ENCODE data around the gene IFFO2. TPM values are rescaled to one million over a fixed set of nuclear protein-coding genes. Genes with fewer than 3 reads are reported as not detected.

The IFFO2 gene
- total and polyA plus RNA-seq, 4 donors: 6.6 to 19.7 (median 13.5) TPM

DNA sequence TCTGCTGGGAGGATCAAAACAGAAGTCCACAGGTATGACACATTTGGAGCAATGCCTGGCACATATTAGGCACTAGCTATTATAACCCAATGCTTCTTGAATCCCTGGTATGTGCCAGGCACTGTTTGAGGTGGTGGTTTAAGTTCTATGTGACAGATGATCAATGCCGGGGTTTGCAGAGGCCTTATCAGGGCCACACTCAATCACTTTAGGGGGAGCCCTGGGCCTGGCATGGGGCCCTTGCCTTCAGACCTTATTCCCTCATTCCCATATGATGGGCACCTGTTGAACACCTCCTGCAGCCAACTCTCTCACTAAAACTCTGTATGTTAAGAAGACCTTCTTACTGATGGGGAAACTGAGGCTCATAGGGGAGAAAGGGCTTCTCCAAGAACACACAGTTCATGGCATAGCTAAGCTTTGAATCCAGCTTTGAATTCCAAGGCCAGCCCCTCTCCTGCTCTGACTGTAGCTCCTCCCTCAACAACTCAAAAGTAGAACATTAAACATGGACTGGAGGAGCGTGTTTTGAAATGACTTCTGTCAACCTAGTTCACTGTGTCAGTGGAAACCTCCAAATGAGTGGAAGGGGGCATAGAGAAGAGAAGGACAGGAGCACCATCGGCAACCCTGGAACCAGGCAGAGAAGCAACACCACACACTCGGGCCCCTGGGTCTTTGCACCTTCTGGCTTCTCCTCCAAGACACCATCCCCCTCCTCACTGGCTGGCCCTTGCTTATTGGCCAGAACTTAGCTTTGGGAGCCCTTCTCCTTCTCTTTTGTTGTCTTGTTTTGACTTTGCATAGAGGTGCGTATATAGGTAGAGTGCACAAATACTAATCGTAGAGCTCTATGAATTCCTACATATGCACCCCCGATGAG, 6.6 kb upstream of the IFFO2 start:
- peaks cover 11% of the 10 kb centered on the region for H3K4me1 ChIP-seq (ENCODE audit: control insufficient read depth, insufficient read depth, low read length)
- 50% methylated on average over 2 of the region's 7 CpGs for WGBS (ENCODE audit: insufficient coverage)
- no peak overlapping the region for H3K27ac ChIP-seq (ENCODE audit: low read depth, low read length)
- no peaks in the 10 kb centered on the region for H3K27me3 ChIP-seq (ENCODE audit: control insufficient read depth, insufficient read depth, low read length)
- DNase-seq (ENCODE audit: low read depth in 4 of 6, low spot score in 6 of 6): no peak
- H3K36me3 ChIP-seq (ENCODE audit: control insufficient read depth, insufficient read depth, low read length): no peaks in the 10 kb centered on the region
- no peak overlapping the region for H3K4me3 ChIP-seq (ENCODE audit: low read depth, low read length)
- H3K9me3 ChIP-seq (ENCODE audit: control insufficient read depth, insufficient read depth, low read length): no peaks in the 10 kb centered on the region

DNA sequence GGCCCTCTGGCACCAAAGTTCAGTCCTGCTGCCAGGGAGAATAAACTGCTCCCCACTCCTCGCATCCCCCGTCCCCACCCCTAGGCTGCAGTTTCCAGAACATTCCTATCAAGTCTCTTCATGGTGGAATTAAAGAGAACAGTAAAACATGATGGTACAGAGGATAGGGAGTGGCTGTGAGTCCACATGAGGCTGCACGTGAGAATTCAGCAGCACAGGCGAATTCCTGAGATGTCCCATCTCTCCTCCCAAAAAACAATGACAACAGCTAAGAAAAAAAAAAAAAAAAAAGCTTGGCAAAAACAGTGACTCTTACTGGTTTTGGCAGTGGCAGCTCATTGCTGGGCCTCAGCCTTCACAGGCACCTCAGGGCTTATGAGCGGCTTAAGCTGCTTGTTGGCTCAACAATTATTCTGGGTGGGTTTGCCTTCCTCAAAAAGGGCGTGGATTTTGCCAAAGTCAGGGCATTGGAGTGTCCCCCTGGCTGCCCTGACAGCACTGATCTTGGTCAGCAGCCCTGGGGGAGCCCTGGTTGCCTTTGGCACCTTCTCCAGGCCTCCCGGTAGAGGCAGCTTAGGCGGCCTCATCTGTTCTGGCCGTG, 5.7 kb upstream of the IFFO2 start:
- Histone ChIP-seq H3K4me3 (ENCODE audit: low read depth, low read length) (no peak overlapping the region), H3K27me3 (ENCODE audit: control insufficient read depth, insufficient read depth, low read length) (no peaks in the 10 kb centered on the region), H3K9me3 (ENCODE audit: control insufficient read depth, insufficient read depth, low read length) (no peaks in the 10 kb centered on the region), H3K27ac (ENCODE audit: low read depth, low read length) (peak overlapping the region; percentile 18), H3K4me1 (ENCODE audit: control insufficient read depth, insufficient read depth, low read length) (peaks cover 16% of the 10 kb centered on the region), H3K36me3 (ENCODE audit: control insufficient read depth, insufficient read depth, low read length) (no peaks in the 10 kb centered on the region)
- peak in 1 of 6 donors; percentile 35 for DNase-seq (ENCODE audit: low read depth in 4 of 6, low spot score in 6 of 6)
- 71% methylated on average over 4 of the region's 9 CpGs for WGBS (ENCODE audit: insufficient coverage)

DNA sequence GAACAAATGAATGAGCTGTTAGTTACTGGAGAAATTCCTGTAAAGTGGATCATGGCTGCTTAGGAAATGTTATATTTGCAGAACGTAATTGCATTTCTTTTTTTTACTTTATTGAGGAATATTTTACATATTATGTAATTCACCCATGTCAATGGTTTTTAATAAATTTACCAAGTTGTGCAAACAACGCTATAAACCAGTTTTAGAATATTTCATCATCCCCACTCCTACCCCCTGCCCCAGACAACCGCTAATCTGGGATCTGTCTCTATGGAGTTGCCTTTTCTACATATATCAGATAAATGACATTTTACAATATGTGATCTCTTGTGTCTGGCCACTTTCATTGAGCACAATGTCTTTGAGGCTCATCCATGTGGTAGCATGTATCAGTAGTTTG, 4.3 kb upstream of the IFFO2 start:
- Histone ChIP-seq H3K4me1 (ENCODE audit: control insufficient read depth, insufficient read depth, low read length) (peaks cover 21% of the 10 kb centered on the region), H3K36me3 (ENCODE audit: control insufficient read depth, insufficient read depth, low read length) (no peaks in the 10 kb centered on the region), H3K4me3 (ENCODE audit: low read depth, low read length) (no peak overlapping the region), H3K27ac (ENCODE audit: low read depth, low read length) (no peak overlapping the region), H3K9me3 (ENCODE audit: control insufficient read depth, insufficient read depth, low read length) (no peaks in the 10 kb centered on the region), H3K27me3 (ENCODE audit: control insufficient read depth, insufficient read depth, low read length) (no peaks in the 10 kb centered on the region)
- no CpG with 5 or more reads among the region's 3 CpGs for WGBS (ENCODE audit: insufficient coverage)
- no peak for DNase-seq (ENCODE audit: low read depth in 4 of 6, low spot score in 6 of 6)

DNA sequence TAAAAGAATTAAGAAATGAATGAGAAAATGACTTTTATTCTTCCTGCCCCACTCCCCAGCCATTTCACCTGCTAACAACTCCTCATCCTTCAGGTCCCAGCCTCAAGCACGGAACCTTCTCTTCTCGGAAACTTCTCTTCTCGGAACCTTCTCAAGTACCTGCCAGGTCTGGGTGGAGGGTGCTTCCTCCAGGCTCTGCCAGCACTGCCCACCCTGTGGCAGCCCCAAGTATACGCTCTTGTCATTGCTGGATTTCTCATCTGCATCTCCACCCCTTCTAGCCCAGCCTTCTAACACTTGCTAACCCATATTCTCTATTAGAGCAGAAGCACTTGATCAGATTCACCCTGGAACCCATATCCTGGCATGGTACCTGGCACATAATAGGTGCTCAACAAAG, 3.9 kb upstream of the IFFO2 start:
- peaks cover 22% of the 10 kb centered on the region for H3K4me1 ChIP-seq (ENCODE audit: control insufficient read depth, insufficient read depth, low read length)

DNA sequence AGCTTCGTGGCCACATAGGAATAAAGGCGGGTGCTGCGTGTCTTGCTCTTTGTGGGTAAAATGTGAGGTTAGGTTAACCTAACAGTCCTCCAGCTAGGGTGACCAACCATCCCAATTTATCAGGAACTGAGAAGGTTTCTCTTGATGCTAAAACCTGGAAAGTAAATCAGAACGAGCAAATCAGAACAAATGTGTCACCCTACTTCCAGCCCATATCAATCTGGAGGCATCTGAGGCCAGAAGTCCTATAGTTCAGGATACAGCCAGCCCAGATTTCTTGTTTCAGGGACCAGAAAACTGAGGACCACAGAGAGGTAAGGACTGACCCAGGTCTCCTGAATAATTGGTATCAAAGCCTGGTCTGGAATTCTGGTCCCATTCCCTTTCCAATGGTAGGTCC, 3.1 kb upstream of the IFFO2 start:
- 92% methylated on average over 2 of the region's 4 CpGs for WGBS (ENCODE audit: insufficient coverage)
- H3K27me3 ChIP-seq (ENCODE audit: control insufficient read depth, insufficient read depth, low read length): no peaks in the 10 kb centered on the region

More for the DNA sequence above, 3.9 kb upstream of the IFFO2 start:
- H3K27ac ChIP-seq (ENCODE audit: low read depth, low read length): no peak overlapping the region
- no peak overlapping the region for H3K4me3 ChIP-seq (ENCODE audit: low read depth, low read length)
- no peaks in the 10 kb centered on the region for H3K36me3 ChIP-seq (ENCODE audit: control insufficient read depth, insufficient read depth, low read length)
- H3K9me3 ChIP-seq (ENCODE audit: control insufficient read depth, insufficient read depth, low read length): no peaks in the 10 kb centered on the region
- no peak for DNase-seq (ENCODE audit: low read depth in 4 of 6, low spot score in 6 of 6)
- 100% methylated on average over 4 of the region's 4 CpGs for WGBS (ENCODE audit: insufficient coverage)
- H3K27me3 ChIP-seq (ENCODE audit: control insufficient read depth, insufficient read depth, low read length): no peaks in the 10 kb centered on the region

DNA sequence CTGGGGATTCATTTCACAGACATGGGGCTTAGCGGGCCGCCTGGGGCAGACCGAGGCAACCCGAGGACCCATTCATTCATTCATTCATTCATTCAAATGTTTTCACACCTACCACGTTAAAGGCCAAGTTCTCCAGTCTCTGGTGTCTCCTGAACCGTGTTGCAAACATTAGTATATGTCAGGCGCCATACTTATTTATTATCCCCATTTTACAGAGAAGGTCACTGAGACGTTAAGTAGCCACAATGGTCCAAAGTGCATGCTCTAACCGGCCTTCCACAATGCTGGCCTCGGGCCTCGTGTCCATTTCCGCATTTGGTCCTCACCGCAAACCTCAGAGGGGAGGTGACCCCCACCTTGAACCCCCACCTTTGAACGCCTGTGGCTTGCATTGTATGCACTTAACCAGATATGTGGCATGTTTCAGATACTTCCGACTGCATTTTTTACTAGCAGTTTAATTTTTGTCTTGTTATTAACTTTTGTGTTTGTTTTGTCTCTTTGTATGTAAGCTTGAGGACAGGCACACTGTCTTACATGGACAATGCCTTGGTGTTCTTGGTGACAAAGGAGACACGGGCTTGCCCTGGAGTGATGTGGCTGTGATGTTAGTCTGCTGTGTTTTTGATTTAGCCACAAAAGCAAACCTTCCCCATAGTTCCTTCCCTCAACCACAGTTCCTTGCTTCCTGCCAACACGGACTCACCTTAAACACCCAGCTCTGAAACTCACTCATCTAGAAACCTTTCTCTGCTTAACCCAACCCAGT, 1.2 kb upstream of the IFFO2 start:
- Histone ChIP-seq H3K36me3 (ENCODE audit: control insufficient read depth, insufficient read depth, low read length) (peaks cover 5% of the 10 kb centered on the region), H3K27me3 (ENCODE audit: control insufficient read depth, insufficient read depth, low read length) (no peaks in the 10 kb centered on the region), H3K4me1 (ENCODE audit: control insufficient read depth, insufficient read depth, low read length) (peaks cover 46% of the 10 kb centered on the region), H3K27ac (ENCODE audit: low read depth, low read length) (no peak overlapping the region), H3K4me3 (ENCODE audit: low read depth, low read length) (peak overlapping the region; percentile 84), H3K9me3 (ENCODE audit: control insufficient read depth, insufficient read depth, low read length) (no peaks in the 10 kb centered on the region)
- 52% methylated on average over 14 of the region's 17 CpGs for WGBS (ENCODE audit: insufficient coverage)
- no peak for DNase-seq (ENCODE audit: low read depth in 4 of 6, low spot score in 6 of 6)

More for the DNA sequence above, 3.1 kb upstream of the IFFO2 start:
- H3K27ac ChIP-seq (ENCODE audit: low read depth, low read length): no peak overlapping the region
- H3K36me3 ChIP-seq (ENCODE audit: control insufficient read depth, insufficient read depth, low read length): no peaks in the 10 kb centered on the region
- peaks cover 29% of the 10 kb centered on the region for H3K4me1 ChIP-seq (ENCODE audit: control insufficient read depth, insufficient read depth, low read length)
- H3K4me3 ChIP-seq (ENCODE audit: low read depth, low read length): no peak overlapping the region
- H3K9me3 ChIP-seq (ENCODE audit: control insufficient read depth, insufficient read depth, low read length): no peaks in the 10 kb centered on the region
- no peak for DNase-seq (ENCODE audit: low read depth in 4 of 6, low spot score in 6 of 6)

DNA sequence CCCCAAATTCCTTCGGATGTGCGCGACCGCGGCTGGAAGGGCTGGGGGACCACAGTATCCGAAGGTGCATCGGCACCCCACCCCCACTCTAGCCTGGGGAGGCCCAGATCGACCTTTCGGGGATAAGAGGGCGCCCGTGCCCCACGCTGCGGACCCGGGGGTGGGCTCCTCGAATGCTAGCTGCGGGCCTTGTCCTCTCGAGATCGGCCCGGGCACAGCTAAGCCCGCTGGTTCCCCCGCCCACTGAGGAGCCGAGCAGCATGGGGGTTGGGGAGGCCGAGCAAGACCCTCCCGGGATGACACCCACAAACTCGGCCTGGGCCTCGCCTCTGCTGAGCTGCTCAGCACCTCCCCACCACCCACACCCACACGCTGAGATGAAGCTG, 653 bp upstream of the IFFO2 start:
- H3K27me3 ChIP-seq (ENCODE audit: control insufficient read depth, insufficient read depth, low read length): no peaks in the 10 kb centered on the region
- peaks cover 5% of the 10 kb centered on the region for H3K36me3 ChIP-seq (ENCODE audit: control insufficient read depth, insufficient read depth, low read length)
- peak overlapping the region; percentile 84 for H3K4me3 ChIP-seq (ENCODE audit: low read depth, low read length)
- 2% methylated on average over 27 of the region's 27 CpGs for WGBS (ENCODE audit: insufficient coverage)
- DNase-seq (ENCODE audit: low read depth in 4 of 6, low spot score in 6 of 6): no peak
- H3K9me3 ChIP-seq (ENCODE audit: control insufficient read depth, insufficient read depth, low read length): no peaks in the 10 kb centered on the region
- H3K27ac ChIP-seq (ENCODE audit: low read depth, low read length): peak overlapping the region; percentile 77
- peaks cover 44% of the 10 kb centered on the region for H3K4me1 ChIP-seq (ENCODE audit: control insufficient read depth, insufficient read depth, low read length)

DNA sequence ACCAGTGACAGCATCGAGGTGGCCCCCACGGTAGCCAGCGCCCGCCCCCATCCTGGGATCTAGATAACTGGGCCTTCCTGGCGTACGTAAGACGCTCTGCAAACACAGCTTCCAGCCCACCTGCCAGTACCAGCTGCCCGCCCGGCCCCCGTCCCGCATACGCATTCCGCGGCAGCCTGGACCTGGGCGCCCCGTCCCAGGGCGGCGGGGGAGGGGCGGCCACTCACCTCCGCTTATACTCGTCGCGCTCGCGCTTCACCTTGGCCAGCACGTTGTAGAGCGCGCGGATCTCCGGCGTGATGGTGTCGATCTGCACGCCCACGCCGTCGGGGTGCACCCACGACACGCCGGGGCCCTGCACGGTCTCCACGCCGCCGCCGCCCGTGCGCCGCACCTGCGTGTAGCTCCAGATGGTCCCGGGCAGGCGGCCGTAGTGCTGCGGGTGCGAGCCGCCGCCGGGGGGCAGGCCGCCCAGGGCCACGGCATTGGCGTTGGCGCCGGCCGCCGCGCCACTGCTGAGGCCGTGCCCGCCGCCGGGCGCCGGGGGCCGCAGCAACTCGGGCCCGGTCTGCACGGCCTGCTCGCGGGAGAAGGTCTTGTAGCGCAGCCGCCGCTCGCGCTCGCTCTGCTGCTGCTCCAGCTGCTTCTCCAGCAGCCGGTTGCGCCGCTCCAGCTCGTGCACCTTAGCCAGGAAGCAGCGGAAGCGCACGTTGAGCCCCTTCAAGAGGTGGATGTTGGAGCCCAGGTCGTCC, 859 bp downstream of the IFFO2 start:
- H3K4me1 ChIP-seq (ENCODE audit: control insufficient read depth, insufficient read depth, low read length): peaks cover 54% of the 10 kb centered on the region
- no peaks in the 10 kb centered on the region for H3K27me3 ChIP-seq (ENCODE audit: control insufficient read depth, insufficient read depth, low read length)
- H3K4me3 ChIP-seq (ENCODE audit: low read depth, low read length): peak overlapping the region; percentile 55
- WGBS (ENCODE audit: insufficient coverage): under 1% methylated on average over 90 of the region's 90 CpGs
- DNase-seq (ENCODE audit: low read depth in 4 of 6, low spot score in 6 of 6): peak in 2 of 6 donors; percentile 60 to 62
- H3K36me3 ChIP-seq (ENCODE audit: control insufficient read depth, insufficient read depth, low read length): peaks cover 5% of the 10 kb centered on the region
- no peak overlapping the region for H3K27ac ChIP-seq (ENCODE audit: low read depth, low read length)
- no peaks in the 10 kb centered on the region for H3K9me3 ChIP-seq (ENCODE audit: control insufficient read depth, insufficient read depth, low read length)

DNA sequence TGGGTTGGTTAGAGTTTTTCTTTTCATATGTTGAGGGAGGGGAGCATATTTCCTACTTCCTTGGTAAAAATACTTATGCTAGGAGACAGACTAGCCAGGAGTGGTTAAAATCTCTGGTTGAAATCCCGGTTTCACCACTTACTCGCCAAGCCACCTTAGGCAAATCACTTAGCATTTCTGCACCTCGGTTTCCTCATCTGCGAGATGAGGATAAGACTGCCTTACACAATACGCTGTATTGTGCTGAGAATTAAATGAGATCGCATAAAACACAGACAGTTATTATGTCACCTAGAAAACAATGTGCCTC, 1.4 kb downstream of the IFFO2 start:
- peaks cover 59% of the 10 kb centered on the region for H3K4me1 ChIP-seq (ENCODE audit: control insufficient read depth, insufficient read depth, low read length)
- no peak for DNase-seq (ENCODE audit: low read depth in 4 of 6, low spot score in 6 of 6)
- peak overlapping the region; percentile 54 for H3K4me3 ChIP-seq (ENCODE audit: low read depth, low read length)
- peaks cover 5% of the 10 kb centered on the region for H3K36me3 ChIP-seq (ENCODE audit: control insufficient read depth, insufficient read depth, low read length)
- H3K27me3 ChIP-seq (ENCODE audit: control insufficient read depth, insufficient read depth, low read length): no peaks in the 10 kb centered on the region
- 43% methylated on average over 1 of the region's 6 CpGs for WGBS (ENCODE audit: insufficient coverage)
- H3K27ac ChIP-seq (ENCODE audit: low read depth, low read length): no peak overlapping the region
- no peaks in the 10 kb centered on the region for H3K9me3 ChIP-seq (ENCODE audit: control insufficient read depth, insufficient read depth, low read length)
